SK-N-MC (cell line): ENCODE data around the gene SMG7.

Source experiments
- FOXP2 ChIP-seq: optimal IDR thresholded peaks from 2 replicates; pipeline ENCODE3; 2011; ENCODE audit warnings: mild to moderate bottlenecking, moderate library complexity; ENCODE audit not compliant: insufficient read depth; ENCODE audit errors: extremely low read length, control extremely low read depth
- POLR2AphosphoS5 ChIP-seq: IDR thresholded peaks from 2 replicates; pipeline ENCODE4 v1.6.1; 2012; ENCODE audit warnings: mild to moderate bottlenecking, low read depth, low read length, borderline replicate concordance

GRCh38 chr1:183520379-183520778 is 48.1 kb downstream of the SMG7 start:
- no peak for TF ChIP-seq POLR2AphosphoS5
- TF ChIP-seq FOXP2 = no peak
